LNCAP (cell line): Measurements from ENCODE around the gene RAB40B.

Experiments
- TF ChIP-seq, protein P1 (sequence below): fragments of 450-650 bp; IDR thresholded peaks from 2 replicates; pipeline ENCODE4 v1.5.1; 2017; ENCODE audit warnings: mild to moderate bottlenecking

The RAB40B gene

DNA sequence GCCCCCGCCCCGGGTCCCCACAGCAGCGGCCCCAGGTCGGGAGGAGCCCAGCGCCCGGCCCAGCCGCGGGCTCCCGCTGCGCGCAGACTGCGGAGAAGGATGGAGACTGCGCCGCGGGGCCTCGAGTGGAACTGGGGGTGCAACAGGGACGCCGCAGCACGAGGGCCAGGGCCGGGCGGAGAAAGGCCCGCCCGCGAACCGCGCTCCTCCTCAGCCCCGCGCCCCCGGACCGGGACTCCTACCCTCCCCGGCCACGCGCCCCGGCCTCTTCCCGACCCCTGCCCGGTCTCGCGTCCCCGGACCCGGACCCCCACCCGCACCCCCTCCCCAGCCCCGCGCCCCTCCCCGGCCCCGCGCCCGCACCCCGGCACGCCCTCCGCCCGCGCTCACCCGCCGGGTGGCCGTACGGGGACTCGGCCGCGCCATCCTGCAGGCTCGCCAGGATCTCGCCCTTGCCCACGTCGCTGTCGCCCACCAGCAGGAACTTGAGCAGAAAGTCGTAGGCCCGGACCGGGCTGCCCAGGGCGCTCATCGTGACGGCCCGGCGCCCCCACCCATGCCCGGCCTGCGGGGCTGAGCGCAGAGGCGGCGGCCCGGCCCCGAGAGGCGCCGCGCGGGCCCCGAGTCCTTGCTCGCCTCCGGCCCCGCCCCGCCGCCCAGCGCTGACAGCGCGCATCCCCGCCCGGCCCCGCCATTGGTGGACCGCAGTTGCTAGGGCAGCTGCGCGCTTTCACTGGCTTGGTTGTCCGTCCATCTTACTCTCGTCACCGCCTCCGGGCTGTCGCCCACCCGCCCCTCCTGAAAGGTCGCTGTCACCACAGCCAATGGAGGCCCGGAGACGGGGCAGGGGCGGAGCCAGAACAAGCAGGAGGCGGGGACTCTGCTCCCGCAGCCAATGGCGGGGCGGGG lies at the start of gene RAB40B:
RAB40B (minus strand) TSS at position 634 of the 909 bp plus-strand sequence; CDS start at position 532, 102 bp downstream.
- TF ChIP-seq, protein P1, sequence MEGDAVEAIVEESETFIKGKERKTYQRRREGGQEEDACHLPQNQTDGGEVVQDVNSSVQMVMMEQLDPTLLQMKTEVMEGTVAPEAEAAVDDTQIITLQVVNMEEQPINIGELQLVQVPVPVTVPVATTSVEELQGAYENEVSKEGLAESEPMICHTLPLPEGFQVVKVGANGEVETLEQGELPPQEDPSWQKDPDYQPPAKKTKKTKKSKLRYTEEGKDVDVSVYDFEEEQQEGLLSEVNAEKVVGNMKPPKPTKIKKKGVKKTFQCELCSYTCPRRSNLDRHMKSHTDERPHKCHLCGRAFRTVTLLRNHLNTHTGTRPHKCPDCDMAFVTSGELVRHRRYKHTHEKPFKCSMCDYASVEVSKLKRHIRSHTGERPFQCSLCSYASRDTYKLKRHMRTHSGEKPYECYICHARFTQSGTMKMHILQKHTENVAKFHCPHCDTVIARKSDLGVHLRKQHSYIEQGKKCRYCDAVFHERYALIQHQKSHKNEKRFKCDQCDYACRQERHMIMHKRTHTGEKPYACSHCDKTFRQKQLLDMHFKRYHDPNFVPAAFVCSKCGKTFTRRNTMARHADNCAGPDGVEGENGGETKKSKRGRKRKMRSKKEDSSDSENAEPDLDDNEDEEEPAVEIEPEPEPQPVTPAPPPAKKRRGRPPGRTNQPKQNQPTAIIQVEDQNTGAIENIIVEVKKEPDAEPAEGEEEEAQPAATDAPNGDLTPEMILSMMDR: no peak

- TF ChIP-seq, protein P1: no peak
These were observed 47.0 kb upstream of the RAB40B start for GRCh38 chr17:82745524-82745923.

DNA sequence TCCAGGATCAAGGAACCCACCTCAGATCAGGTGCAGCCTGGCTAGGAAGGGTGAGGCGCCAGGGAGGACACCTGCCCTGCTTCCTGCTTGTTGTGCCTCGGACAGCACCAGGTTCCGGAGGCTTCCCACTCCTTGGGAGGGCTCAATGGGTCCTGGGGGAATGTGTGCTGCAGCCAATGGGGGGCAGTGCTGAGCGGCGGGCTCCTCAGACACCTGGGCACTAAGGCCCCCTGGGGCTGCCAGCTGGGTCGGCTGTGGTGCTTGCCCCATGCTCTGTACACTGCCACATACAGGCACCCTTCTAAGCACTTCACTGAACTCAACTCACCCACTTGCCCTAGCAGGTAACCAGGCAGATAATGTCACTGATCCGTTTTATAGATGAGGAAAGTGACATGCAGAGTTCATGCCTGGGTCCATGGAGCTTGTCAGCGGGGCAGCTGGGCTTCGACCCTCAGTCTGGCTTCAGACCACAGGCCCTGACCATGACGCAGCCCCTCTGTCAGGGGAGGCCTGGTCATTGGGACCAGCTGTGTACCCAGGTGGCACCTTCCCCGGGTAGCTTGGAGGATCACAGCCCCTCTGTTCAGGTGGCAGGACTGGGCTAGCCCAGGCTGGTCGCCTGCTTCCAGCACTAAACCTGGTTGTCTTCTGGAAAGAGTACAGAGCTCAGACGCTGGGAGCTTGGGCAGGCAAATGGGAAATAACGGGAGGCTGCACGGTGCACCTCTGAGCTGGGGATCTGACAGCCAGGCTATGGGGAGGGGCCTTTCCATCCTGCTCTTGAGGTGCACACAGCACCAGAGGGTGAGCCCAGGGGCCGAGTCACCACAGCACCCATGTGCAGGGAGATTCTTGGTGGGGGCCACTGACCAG lies 45.1 kb upstream of the RAB40B start:
- TF ChIP-seq, protein P1: no peak

GRCh38 chr17:82740906-82741759 lies 42.6 kb upstream of the RAB40B start:
- TF ChIP-seq, protein P1: no peak

- TF ChIP-seq, protein P1: no peak
These were observed 39.7 kb upstream of the RAB40B start for GRCh38 chr17:82737967-82738877.

DNA sequence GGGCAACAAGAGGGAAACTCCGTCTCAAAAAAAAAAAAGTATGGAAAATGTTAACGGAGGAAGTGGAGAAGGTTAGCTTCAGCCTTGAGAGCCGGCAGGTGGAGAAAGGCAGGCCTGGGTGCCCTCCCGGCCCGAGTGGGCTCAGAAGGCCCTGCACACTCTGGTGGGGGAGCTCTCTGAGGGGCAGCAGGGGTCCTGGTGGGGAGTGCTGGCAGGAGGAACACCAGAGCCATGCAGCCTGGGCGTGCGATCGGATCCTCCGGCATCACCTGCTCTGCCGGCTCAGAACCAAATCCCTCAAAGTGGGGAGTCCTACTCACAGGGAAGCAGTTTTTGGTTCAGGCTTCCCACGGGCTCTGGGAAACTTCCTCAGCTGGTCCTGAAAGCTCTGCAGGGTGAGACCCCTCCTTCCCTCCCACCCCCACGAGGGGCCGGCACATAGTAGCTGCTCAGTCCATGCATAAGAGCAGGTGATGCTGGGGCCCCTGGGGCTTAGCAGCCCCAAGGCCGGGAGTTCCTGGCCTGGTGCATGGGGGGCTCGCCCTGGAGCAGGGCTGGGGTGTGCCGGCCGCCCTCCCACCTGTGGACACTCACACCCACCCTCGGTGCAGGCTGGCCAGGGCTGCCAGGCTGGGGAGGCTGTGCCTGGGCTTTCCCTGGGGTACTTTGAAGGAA lies 38.1 kb upstream of the RAB40B start:
- TF ChIP-seq, protein P1: no peak
